ENCODE results near the gene ALDH1B1.

Gene ALDH1B1

GRCh38 chr9:38442473-38443096 is 50.1 kb downstream of the ALDH1B1 start:
- DNase-seq: no peak

- DNase-seq: no peak
Measured at GRCh38 chr9:38443181-38443580, 50.7 kb downstream of the ALDH1B1 start.

GRCh38 chr9:38443597-38443996 is 51.1 kb downstream of the ALDH1B1 start:
- DNase-seq: no peak

GRCh38 chr9:38445154-38446043 is 52.9 kb downstream of the ALDH1B1 start:
- no peak for DNase-seq

GRCh38 chr9:38447703-38448102 is 55.2 kb downstream of the ALDH1B1 start:
- no peak for DNase-seq
